GM18867 (cell line): Measurements from ENCODE around the gene AP2A2.

Source experiments
- ATAC-seq: cut with Tn5 transposase; IDR thresholded peaks from one replicate; pipeline ENCODE4 v1.9.1; 2021; ENCODE audit warnings: mild to moderate bottlenecking, moderate library complexity; ENCODE audit not compliant: unreplicated experiment

Gene AP2A2

DNA sequence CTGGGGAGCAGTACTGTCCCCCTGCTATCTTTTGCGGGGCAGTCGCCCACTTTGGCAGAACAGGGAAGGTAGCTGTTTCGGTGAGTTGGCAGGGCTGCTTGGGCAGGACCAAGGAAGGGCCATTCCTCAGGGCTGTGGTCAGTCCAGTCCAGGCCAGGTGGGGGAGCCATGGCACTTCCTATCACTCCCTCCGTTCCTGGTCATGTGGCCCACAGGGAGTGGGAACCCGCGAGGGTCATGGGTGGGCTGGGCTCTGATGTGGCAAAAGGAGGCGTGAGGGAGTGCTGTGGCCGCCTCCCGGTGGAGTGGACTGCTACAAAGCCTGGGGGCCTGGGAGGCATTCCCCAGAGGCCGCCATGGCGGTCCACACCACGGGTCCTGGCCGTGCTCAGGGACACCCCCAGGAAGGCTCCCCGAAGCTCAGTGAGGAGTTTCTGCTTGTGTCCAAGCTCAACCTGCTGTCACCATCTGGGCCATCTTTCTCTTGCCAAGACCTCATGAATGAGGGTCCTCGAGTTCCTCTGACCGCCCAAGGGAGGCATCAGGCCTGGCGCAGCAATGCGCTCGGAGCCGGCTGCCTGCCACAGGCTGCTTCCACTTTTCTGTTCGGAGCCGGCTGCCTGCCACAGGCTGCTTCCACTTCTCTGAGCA, 27.0 kb upstream of the AP2A2 start:
- no peak for ATAC-seq

DNA sequence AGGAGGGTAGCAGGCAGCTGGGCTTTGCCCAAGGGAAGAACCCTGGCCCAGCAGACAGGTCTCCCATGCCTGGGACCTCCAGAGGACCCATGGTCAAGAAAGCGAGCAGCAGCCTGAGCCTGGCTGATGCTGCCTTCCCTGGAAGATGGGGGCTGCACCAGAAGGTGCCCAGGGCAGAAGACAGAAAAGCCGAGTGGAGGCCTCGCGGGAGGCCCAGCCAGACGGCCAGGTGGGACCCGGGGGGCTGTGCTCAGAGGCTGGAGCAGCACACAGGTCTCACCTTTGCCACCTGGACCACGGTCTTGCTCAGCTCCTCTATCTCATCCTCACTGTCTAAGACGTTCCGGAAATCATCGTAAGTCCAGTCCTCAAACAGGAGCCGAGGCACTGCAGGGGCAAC, 25.9 kb upstream of the AP2A2 start:
- no peak for ATAC-seq

DNA sequence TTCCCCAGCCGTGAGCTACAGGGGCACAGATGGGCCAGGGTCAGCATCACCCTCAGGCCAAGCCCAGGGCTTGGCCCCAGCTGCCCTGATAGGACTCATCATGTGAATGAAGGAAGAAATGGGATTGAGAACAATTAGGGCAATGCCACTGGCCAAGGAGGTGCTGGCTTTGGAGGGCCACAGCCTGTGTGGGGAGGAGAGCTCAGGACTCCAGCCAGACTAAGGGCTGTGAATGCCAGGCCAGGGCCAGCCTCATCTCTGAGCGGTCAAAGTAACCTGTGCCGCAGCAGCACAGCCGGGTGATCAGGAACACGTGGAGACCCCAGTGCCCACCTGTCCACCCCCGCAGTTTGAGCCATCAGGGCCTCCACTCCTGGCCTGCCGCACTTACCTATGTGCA, 25.1 kb upstream of the AP2A2 start:
- ATAC-seq = no peak

DNA sequence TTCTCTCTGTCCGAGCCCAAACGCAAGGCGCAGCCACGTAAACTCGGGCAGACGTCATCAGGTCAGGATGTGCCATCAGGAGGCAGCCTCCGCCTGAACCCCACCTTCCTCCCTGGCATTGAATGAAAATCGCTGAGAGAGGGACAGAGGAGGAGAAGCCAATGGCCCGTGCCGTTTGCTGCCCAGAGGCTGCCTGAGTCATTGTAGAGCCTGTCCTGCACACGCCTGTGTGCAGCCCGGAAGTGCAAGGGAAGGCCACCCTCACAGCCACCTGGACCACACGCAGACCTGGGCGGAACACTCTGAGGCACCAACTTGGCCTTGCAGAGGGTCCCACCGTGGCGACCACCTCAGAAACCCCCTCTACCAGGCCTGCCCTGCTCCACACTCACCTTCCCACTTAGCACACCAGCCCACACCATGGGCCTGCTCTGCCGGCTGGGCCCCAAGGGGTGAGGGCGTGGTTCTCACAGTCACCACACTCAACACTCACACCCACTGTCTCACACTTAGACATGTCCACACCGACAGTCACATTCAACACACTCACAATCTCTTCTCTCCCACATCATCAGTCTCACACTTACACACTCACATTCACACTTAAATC, 24.1 kb upstream of the AP2A2 start:
- no peak for ATAC-seq

DNA sequence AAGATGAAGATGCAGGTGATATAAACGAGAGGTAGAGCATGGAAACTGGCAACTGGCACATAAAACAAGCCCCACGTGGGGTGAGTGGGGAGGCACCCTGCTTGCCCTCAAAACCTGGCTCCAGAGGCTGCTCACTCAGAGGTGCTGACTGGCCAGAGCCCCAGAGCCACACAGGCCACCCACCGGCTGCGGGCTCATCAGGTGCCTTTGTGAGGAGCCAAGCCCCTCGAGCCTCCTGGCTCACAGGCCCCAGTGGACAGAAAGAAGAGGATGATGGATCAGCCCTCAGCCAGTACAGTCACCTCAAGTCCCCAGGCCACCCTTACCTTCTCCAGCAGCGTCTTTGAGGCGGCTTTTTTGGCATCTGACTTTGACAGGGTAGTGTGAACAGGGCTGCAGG, 21.3 kb upstream of the AP2A2 start:
- no peak for ATAC-seq

DNA sequence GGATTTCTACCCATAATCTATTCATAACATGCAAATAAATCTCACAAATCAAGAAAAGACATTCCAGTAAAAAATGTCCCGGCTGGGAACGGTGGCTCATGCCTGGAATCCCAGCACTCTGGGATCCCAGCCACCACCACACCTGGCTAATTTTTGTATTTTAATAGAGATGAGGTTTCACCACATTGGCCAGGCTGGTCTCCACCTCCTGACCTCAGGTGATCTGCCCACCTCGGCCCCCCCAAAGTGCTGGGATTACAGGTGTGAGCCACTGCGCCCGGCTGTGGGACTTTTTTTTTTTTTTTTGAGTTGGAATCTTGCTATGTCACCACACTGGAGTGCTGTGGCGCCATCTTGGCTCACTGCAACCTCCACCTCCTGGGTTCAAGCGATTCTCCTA, 19.7 kb upstream of the AP2A2 start:
- ATAC-seq = no peak

DNA sequence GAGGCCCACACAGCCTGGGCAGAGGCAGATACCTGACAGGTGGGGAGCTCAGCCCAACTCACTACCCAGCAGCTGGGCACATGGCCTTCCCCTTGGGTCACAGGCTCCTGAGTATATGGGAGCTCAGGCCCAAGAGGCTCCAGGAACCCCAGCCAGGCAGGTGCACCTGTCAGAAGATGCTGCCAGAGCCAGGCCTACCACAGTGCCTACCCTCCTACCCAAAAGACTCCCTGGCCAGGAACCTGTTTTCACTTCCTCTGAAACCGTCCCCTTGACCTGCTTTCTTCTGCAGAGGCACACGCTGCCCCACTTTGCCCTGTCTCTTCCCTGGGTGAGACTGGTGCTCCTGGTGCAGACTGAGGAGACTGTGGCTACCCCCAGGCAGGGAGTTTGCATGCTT, 18.0 kb upstream of the AP2A2 start:
- no peak for ATAC-seq

DNA sequence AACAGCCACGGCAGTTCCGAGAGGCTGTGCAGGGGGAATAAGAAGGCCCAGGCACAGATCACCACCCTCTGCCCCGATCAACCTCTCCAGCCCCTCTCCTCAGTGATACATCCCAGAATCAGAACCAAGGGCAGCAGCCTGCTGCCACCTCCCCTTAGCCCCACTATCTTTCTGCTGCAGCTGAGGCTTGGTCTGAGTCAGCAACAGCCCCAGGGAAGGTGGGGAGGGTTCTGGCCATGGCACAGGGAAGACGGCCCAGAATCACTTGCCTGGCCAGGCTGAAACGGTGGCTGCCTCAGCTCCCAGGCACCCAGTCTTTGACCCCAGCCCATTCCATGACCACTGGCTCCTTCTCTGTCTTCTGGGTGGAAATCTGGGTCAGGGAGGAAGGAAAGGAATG, 17.4 kb upstream of the AP2A2 start:
- ATAC-seq = no peak

DNA sequence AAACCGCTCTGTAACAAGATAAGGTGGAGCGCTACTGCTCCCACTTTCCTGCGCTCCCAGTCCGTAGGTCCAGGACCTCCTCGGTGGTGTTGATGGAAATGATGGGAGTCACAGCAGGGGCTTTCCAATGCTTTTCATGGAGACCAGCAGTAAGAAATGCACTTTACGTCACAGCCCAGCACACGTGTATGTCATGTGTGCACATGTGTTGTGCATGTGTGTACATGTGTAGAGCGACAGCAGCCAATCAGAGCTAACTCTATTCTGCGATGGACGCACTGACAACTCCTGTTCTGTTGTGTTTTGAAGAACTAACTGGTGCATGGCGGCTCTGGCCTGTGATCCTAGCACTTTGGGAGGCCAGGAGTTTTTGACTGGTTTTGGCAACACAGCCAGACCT, 16.3 kb upstream of the AP2A2 start:
- no peak for ATAC-seq

DNA sequence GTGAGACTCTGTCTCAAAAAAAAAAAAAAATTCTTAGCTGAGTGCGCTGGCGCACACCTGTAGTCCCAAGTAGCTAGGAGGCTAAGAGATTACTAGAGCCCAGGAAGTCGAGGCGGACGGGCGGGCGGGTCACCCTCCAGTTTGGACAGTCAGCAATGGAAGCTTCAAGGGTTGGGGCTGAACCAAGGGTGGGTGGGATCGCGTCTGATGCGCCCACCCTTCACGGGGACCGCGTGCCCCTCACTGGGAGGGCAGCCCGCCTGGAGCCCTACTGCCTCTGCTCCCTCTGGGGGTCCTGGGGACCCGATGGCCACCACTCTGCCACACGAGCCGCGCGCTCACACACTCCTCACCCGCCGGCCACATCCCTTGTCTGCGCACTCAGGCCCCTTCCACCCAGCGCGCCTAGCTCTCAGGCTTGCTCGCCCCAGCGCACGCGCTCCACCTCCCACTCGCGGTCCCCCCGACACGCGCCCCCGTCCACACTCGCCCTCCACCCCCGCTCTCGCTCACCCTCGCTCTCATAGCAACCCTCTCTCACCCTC, 15.6 kb upstream of the AP2A2 start:
- ATAC-seq = no peak

DNA sequence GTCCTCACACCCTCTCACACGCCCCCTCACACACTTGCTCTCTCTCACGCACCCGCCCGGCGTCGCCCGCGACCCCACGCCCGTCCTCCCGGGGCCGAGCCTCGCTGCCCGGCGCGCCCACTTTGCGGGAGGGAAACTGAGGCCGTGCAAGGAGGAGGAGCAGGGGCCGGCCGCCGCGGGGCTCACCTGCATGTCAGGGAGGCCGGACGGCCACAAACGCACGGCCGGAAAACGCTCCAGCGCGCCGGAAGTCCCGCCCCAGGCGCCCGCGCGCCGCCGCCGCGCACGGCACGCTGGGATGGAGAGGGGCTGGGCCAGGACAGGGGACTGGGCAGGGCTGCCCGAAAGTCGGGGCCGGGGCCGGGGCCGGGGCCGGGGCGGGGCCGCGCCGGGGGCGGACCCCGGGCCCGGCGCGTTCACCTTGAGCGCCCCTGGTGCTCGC, 15.1 kb upstream of the AP2A2 start, which contains the start of gene CHID1:
TSS of gene CHID1 (minus strand) at position 222 of the 442 bp plus-strand sequence. CDS start 5,994 bp downstream, outside the sequence.
- ATAC-seq = peak; percentile 90

DNA sequence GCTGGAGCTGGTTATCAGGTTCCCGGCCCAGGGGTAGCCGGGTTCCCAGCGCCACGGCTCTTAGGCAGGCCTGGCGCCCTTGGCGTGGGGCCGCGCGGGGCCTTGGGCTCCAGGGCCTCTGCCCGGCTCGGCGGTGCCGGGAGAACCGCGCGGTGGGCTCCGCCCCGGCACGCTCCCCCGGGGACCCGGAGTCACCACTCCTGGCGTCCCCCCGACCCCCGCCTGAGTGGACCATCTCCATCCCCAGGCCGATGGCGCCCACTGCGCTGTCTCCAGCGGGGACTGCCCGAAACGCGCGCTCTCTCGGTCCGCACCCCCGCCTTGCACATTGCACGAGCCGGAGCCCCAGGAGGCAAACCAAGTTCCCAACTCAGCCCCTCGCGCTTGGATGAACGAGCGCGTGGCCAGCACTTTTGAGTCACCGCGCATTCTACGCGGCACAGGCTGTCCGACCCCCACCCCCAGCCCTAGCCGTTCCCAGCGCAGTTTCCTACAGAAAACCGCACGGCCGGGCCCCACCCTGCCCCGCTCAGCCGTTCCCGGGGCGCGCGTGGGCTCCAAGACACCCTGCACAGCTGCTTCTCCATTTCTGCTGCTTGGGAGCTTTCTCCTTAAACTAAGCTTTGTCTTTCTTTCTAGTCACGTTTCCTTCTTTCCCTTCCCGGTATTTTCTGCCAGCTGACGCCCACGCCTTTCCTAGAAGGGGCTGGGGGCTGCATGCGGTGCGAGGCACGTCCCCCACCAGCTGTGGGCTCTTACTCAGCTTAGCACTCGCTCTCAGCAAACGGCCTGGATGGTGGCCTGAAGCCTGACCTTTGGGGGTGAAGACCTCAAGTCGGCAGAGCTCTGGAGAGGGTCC, 14.4 kb upstream of the AP2A2 start:
- ATAC-seq = peak; percentile 29

DNA sequence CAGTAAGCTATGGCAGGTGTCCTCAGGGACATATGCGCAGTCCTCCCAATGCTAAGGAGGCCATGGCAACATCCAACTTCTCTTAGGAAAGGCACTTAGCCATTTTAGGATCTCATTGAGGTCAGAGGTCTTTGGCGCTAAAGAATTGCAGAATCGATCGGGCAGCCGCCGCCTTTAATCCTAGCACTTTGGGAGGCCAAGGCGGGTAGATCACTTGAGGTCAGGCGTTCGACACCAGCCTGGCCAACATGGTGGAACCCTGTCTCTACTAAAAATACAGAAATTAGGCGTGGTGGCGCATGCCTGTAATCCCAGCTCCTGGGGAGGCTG, 13.8 kb upstream of the AP2A2 start:
- ATAC-seq = no peak

DNA sequence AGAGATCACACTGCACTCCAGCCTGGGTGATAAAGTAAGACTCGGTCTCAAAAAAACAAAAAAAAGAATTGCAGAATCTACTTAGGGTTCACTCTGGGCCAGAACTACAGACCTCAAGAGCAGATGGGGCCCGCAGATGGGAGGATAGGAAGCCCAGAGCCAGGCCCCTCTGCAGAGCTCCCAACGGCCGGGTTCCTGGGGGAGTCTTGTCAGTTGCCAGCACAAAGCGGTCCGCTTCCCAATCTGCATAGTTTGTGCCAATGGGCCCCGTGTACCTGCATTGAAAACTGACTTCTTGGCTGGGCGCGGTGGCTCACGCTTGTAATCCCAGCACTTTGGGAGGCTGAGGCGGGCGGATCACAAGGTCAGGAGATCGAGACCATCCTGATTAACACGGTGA, 13.4 kb upstream of the AP2A2 start:
- ATAC-seq = no peak

DNA sequence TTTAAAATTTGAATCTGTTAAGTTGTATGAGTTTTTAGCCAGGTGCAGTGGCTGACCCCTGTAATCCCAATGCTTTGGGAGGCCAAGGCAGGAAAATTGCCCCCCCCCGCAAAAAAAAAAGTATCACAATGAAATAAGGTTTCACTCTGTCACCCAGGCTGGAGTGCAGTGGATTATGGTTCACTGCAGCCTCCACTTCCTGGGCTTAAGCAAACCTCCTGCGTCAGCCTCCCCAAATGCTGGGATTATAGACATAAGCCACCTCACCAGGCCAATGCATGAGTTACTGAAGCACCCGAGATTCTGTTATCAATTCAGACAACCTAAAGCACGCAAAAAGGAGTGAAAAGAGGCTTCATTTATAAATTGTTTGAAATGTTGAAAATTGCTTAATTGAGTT, 12.6 kb upstream of the AP2A2 start:
- no peak for ATAC-seq

DNA sequence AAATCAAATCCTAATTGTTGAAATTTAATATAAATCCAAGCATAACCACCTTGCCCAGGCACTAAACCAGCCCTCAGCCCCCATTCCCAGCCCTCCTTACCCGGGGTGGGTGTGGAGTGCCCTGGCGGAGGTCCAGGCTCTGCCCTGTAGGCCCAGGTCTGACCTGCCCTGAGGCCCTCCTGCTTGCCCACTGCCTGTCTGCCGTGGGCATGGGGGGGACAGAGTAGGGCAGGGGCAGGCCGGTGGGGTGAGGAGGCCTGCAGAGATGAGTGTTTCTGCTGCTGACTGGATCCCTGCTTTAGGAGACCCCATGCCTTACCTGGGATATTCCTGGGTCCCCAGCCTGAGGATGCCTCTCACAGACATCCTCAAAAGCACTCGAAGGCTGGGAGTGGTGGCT, 11.5 kb upstream of the AP2A2 start:
- no peak for ATAC-seq

DNA sequence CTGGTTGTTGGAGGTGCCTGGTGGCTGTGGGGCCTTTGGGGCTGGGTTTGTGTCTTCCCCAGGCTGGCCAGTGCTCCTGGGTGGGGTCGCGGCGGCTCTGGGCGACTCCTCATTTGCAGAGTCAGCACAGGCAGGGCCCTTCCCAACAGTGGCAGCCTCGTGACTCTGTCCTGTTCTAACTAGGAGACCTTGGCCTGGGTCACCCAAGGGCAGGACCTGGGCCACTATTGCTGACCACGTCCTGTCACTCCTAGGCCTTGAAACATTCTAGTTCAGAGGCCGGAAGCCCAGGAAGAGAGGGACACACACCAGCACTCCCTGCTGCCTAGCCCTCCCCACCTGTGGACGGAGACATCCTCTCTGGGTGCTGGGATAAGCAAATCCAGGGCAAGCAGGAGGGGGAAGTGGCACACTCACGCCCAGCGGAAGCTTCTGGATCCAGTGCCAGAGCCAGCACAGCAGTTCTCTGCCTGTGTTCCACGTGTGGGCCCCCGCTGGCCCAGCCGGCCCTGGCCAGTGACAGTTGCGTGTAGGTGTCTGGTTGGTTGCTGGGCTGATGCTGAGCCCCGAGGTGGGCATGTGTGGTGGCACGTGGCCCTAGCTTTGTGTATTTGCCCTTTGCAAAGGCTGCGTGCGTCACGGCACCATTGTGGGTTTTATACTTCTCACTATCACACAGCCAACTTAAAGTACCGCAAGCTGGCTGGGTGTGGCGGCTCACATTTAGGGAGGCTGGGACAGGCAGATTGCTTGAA, 10.7 kb upstream of the AP2A2 start:
- no peak for ATAC-seq

DNA sequence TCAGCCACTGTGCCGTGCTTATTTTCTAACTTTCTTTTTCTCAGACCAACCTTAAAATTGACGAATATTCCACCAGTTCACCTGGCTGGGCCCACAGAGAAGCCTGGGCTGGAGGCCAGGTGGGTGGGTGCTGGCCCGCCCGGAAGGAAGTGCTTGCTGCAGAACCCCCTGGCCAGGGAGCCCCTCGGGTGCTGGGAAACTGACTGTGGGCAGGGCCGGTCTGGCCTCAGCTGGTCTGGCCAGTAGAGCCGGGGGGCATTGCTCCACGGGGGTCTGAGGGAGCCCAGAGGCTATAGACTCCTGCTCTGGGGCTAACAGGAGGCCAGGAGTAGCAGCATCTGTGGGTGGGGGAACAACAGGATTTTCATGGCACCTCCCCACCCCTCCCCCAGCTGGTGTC, 8.2 kb upstream of the AP2A2 start:
- ATAC-seq = no peak

DNA sequence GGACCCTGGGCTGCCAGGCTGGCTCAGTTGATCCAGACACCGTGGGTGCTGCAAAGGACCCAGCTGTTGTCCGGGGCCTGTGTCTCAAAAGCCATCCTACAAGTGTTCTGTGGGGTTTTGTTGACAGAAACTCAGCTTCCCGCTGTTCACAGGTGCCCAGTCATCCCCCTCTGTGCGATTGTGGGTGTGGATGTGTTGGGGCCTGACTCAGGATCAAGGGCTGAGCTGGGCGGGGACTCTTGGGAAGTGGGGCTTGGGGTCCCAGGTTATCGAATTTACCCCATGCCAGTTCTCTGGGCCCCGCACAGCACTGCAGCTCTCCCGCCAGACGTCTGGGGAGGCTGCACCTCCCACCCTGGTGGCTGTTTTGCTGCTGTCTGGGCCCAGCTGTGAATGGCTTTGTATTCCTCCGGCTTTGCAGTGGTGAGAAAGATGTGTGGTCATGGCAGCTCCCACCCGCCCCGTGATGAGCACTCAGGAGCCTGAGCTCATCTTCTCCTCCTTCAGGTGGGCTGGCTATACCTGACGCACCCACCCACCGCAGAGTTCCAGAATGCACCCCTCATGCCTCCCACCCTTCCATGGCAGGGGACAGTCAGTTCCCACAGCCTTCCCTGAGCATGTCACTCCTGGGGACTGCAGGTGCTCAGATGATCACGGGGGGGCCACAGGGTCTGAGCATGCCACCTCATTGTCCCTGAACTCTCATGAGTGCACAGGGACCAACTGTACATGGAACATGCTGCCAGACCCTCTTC, 3.6 kb upstream of the AP2A2 start:
- ATAC-seq = no peak

DNA sequence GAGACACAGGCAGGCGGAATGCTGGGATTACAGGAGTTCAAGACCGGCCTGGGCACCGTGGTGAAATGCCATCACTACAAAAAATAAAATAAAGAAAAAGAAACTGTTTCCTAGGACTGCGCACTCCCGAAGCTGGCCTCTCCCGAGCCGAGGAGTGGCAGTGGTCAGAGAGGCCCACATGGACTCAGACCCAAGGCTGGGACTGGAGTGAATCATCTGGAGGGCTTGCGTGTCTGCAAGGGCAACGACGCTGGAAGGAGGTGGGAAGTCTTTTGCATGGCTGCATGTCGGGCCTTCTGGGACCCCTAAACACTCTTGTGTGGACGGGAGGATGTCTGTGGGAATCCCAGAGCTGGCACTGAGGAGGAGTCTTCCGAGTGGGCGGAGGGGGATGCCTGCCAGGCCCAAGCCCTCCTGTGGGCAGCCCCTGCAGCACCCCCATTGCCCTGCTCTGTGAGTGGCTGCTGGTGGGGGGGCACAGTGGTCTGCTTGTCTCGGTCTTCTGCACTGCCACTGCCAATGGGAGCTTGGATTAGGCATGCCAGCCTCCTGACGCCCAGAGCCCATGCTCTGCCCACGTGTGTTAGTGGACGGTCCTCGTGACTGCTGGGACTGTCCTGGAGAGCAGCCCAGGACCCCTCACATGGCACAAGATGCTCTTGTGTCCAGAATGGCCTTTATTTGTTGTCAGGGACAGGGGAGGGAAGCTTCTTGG, 1.8 kb upstream of the AP2A2 start:
- no peak for ATAC-seq
